GM18951 (cell line): Measurements from ENCODE around the gene CCDC27.

ENCODE experiments used
- POLR2A ChIP-seq: IDR thresholded peaks from 4 replicates; pipeline ENCODE4 v1.6.1; 2011; ENCODE audit warnings: mild to moderate bottlenecking; ENCODE audit not compliant: insufficient read length, insufficient read depth; ENCODE audit errors: extremely low read depth
- in situ Hi-C: fragments of 300-500 bp; cut with MboI; formaldehyde crosslinking; loops from one replicate; pipeline ENCODE4 v1.12.0; 2022; ENCODE audit warnings: low sequenced_read_pairs, mixed read lengths, inconsistent platforms; ENCODE audit not compliant: unreplicated experiment

The CCDC27 gene

DNA sequence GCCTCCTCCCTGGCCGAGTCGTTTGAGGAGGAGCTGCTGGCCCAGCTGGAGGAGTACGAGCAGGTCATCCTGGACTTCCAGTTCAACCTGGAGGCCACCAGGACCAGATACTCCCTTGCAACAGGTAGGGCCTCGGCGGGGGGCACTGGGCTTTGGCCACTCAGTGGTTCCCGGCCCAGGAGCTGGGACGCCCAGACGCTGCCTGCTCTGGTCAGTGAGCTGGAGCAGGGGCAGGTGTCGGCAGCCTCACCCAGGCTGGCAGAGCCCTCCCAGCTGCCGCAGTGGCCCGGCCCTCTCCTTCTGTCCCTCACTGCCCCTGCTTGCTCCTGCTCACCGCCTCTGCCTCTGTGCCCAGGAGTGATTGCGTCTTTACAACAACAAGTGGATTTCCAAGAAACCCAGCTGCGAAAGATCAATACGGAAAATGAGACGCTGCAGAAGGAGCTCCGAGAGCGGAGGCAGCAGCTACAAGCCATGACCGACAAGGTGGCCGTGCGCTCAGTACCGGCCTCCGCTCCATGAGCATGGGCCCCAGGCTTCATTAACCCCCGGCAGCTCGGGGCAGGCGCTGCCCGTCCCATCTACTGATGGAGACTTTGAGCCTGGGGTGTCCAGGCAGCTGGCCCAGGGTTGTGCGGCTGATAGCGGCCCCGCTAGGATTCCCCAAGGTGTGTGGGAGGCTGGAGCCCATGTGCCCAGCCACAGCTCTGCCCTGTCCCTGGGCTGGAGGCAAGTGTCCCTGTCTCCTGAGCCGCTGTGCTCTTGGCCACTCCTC, 11.3 kb downstream of the CCDC27 start:
- TF ChIP-seq POLR2A = no peak
- in situ Hi-C loops = no loop called here

DNA sequence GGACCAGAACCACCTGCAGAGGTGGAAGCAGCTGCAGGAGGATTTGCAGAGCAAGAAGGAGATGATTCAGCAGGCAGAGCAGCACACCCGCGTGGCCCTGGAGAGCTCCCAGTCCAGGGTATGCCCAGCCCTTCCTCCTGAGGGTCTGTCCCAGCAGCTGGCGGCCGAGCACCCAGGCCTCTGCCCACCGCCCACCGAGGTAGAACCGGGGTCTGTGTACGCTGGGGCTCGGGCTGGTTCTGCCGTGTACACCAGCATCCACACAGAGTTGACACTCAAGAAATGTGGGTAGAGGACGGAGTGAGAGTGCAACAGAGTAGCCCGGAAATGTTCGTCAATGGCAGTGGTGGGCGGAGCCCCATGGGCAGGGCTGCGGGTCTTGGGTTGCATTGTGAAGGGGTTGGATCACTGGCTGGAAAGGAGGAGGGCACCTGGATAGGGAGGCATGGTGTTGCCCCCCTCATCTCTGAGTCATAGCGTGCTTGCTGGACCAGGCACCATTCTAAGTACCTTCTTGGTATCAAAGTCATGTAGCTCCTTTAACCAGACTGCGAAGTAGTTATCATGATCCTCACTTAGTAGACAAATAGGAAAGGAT, 15.2 kb downstream of the CCDC27 start:
- in situ Hi-C loops = no loop called here
- no peak for TF ChIP-seq POLR2A

GRCh38 chr1:3768811-3769390, 16.7 kb downstream of the CCDC27 start:
- in situ Hi-C loops = no loop called here
- no peak for TF ChIP-seq POLR2A

GRCh38 chr1:3770047-3770765, 18.0 kb downstream of the CCDC27 start:
- no peak for TF ChIP-seq POLR2A
- in situ Hi-C loops = no loop called here

DNA sequence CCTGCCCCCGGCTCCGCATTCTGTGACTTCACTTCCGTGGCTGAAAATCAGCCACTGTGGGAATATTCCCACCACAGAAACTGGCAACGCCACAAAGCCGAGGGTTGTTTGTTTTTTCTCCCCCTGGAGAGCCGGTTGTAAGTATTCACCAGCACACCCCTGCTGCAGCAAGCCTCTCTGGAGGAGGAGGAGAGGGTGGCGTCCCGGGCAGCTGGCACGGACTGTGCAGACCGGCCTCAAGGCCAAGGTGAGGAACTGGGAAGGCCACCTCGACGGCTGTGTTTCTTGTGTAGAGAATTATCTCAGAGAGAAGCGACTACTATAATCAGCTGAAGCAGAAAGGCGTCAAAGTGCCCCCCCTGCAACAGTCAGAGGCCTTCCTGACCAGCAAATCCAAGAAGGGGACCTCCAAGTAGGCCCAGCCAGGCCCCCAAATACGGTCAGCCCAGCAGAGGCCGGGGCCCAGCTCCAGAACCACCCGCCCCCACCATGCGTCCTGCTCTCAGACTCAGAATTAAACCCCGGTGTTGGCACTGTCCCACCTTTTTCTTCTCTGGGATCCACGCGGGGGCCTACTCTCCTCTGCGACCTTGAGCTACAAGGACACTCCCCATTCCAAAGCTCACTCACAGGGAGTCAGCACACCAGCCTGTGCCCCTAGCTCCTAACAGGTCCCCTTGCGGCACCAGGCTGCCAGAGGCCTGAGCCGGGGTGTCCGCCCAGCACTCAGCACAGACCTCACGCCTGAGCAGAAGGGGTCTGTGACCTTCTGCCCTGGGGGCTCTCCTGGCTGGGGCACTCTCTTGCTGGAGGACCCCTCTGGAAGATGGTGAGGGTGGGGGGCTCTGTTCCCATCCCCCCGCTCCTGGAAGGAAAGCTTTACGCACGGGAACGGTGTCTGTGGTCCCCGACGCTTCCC, 19.1 kb downstream of the CCDC27 start:
- no peak for TF ChIP-seq POLR2A
- in situ Hi-C loops = no loop called here

DNA sequence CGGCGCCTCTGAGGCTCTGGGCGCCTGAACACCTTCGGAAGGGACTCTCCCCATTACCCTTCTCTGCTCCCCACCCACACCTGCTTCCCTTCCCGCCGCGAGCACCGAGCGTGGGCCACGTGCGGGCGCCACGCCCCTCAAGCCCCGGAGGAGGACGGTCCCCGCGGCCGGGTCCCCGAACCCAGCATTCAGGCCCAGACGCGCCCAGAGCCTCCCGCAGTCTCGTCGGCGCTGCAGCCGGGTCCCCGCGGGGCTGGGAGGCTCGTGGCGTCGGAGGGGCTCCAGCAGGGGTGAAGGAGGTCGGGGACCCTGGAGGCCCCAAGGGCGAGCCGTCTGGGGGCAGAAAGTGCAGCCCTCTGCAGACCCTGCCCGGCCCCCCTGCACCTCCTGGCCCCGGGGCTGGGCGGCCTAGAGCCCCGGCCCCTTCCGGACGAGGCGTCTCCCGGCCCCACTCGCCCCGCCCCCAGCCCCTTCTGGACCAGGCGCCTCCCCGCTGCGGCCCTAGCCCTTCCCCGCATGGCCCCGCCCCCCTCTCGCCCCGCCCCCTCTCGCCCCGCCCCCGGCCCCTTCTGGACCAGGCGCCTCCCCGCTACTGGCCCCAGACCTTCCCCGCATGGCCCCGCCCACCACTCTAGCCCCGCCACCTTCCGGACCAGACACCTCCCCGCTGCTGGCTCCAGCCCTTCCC, 19.9 kb downstream of the CCDC27 start:
- peak; percentile 51 for TF ChIP-seq POLR2A
- in situ Hi-C loops = no loop called here

- no peak for TF ChIP-seq POLR2A
- in situ Hi-C loops = no loop called here
Measured at GRCh38 chr1:3772715-3773571, 20.7 kb downstream of the CCDC27 start, which contains the start of gene SMIM1. Gene SMIM1 (plus strand): TSS chr1:3772749. CDS start chr1:3775374, 2,625 bp downstream.

DNA sequence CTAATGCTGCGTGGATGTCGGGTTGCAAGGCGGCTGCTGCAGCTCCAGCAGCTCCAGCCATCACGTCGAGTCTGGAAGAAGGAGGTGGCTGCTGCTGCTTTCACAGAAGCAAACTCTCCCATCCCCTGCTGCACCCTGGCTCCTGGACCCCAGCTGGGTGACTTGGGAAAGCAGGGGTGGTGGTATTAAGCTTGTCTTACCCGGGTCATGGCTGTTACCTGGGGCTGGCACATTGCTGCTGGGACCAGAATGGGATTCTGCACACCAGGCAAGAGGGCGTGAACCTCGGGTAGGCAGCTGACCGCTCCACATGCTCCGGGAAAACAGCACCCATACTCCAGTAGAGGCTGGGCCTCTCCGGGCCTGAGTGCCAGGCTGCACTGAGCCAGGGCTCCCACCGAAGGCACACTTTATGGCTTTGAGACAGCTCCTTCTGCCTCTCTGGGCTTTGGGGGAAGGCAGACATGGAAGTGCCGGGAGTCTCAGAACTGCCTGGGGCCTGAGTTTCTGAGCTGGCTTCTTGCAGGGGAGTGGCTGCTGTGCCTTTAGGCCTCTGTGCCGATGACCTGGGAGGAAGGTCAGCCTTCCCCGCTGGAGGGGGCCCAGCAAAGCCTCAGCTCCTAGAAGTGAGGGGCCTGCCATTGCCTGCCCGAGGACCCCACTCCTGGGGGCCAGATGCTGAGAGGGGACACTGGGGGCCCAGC, 21.5 kb downstream of the CCDC27 start:
- no peak for TF ChIP-seq POLR2A
- in situ Hi-C loops = no loop called here

DNA sequence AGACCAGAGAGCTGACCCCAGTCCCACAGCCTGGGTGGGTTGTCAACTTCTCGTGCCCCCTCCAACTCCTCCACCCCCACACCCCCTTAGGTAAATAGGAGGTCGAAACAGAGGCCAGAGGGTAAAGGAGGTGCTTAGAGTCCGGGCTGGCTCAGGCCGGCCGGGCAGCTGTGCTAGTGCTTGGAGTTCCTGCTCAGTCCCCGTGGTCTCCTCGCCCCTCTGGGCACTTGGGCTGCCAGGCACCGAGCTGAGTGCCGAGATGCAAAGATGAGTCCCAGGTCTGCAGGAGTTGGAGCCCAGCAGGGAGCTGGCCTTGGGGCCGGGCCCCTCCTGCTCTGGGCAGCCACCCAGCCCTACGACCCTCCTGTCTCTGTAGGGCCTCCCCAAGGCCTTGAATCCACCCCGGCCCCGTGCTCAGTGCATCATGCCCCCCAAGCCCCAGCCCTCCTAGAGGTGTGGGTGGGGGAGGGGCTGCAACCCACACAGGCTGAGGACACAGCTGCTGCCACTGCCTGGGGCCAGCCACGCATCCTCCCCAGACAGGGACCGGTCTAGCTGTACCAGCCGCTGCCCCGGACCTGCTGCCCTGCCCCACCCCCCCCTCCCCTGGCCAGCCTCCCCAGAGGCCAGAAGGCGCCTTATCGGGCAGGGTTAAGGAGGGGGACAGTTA, 22.2 kb downstream of the CCDC27 start:
- in situ Hi-C loops = no loop called here
- no peak for TF ChIP-seq POLR2A

DNA sequence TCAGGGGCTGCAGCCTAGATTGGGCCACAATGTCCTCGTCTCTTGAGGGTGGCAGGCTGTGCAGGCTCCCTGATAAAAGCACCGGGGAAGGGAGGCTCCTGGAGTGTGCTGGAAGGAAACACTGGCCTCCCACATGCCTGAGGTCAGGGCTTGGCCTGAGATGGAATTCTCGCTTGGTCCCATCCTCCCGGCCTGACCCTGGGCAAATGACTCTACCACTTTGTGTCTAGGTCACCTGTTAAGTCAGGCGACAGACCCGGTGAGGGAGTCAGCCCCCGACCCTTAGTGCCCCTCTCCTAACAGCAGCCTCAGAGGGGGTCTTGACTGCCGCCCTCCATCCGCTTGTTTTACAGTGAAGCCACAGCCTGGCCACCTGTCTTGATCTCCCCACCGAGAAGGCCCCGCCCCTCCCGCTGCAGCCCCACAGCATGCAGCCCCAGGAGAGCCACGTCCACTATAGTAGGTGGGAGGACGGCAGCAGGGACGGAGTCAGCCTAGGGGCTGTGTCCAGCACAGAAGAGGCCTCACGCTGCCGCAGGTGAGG, 22.8 kb downstream of the CCDC27 start:
- in situ Hi-C loops = no loop called here
- no peak for TF ChIP-seq POLR2A
